NCI-H187 treated with DMSO at 0.1 percent for 48 hours (cell line): ENCODE measurements around the gene KCND2.

ENCODE experiments used
- DNase-seq: peaks from one replicate; lab custom pipeline; 2025; lab: John Stamatoyannopoulos, UW

Gene KCND2

DNA sequence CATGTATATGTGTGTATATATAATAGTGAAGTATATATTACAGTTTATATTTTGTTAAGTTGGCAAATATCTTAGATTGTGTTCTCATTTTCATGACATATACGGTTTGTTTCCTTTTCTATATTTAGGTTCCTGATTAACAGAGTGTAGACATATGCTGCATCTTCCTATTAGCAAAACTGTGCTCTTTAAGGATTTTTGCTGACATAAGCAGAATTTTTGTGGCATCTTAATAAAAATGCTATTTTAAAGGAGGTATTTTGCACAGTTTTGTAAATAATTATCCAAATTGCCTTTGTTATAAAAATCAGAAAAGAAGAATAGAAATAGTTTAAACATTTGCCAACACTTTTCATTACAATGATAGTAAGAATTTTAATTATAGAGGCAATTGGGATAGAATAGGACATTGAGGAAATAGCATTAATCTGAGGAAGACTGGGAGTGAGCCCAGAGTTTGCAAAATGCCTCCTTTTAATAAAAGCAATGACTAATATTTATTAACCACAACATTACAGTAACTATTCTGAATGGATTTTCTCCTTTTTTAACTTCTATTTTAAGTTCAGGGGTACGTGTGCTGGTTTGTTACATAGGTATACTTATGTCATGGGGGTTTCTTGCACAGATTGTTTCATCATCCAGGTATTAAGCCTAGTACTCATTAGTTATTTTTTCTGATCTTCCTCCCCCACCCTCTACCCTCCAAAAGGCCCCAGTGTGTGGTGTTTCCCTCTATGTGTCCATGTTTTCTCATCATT lies 38.2 kb downstream of the KCND2 start:
- no peak for DNase-seq

- no peak for DNase-seq
Observed at GRCh38 chr7:120320218-120320961, 47.4 kb downstream of the KCND2 start.

GRCh38 chr7:120327054-120327453 lies 54.1 kb downstream of the KCND2 start:
- DNase-seq: no peak

DNA sequence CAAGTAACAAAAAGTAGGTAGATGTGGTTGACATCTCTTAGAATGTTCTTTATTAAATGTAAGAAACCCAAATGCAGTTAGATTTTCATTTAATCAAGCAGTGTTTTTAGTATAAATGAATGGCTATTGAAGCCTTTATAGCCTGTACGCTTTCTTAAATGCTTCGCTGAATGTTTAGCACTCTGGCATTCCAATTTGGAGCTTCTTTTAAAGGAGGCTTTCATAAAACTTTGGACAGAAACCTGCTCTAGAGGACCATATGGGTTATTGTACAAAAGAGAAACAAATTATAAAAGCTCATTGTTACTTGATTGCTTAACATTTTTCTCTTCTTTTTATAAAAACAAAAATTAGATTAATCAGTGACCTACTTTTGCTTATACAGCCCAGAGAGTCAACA lies 59.5 kb downstream of the KCND2 start:
- no peak for DNase-seq

- DNase-seq: no peak
Observed at GRCh38 chr7:120334475-120334874, 61.5 kb downstream of the KCND2 start.

GRCh38 chr7:120337308-120337907 lies 64.4 kb downstream of the KCND2 start:
- no peak for DNase-seq

DNA sequence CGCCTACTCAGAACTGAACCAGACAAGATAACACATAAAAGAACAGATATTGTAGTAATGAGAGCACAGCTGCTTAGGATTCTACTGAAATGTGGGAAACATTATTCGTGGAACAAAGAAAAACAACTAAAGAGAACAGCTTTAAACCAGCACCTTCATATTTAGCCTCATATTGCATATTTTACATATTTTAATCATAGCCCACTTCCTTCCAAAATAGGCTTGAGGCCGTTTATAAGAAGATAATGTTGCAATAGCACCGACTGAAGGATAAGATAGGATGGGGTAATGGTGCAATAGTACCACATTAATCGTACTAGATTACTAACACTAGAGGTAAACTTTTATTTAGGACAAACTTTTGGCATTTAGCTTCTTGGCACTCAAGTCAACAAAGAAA lies 71.3 kb downstream of the KCND2 start:
- DNase-seq: no peak

GRCh38 chr7:120353171-120353570 lies 80.2 kb downstream of the KCND2 start:
- no peak for DNase-seq

DNA sequence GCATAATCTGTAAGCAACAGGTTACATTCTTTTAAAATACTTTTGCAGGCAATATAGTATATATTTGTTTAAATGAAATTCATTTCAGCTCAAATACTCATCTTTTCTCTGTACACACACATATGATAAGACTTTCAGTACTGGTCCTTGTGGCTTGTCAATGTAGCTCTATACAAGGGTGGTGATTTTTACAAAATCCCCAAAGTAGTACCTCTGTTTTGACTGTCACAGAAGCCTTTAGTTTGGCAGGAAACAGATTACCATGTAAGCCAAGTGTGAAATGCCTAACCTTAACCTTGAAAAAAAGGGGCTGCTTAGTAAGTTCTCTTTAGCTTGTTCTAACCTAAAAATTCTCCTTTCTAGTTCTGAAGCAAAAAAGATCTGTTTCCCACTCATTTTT lies 87.9 kb downstream of the KCND2 start:
- no peak for DNase-seq

DNA sequence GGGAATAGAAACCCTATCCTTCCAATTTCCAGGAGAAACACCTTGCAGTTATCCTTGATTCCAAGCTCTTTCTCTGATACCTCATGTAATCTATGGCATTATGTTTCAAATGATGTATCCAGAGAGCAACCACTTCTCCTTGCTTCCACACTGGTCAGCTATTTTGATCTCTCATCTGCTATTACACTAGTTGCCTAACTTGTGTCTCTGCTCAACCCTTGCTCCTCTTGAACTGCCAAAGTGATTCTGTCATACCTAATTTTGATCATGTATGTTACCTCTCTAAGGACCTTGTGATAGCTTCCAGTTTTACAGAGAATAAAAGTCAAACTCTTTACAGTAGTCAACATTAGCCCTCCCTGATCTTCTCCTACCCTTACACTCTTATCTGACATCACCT lies 90.4 kb downstream of the KCND2 start:
- no peak for DNase-seq

DNA sequence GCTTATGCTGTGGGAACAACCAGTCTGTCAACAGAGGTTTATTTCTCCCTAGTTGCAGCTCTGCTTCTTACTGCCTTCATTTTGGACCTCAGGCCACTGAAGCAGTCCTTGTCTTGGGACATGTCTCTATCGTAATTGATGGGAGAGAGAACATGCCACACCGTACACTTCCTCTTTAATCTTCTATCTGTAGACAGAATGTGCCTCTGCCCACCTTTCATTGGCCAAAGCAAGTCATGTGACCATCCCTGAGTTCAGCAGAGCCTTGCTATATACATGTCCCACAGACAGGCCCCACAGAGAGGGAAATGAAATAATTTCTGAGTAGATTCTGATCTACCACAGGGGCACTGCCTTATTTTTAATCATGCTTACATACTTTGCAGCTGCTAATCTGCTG lies 98.0 kb downstream of the KCND2 start:
- DNase-seq: no peak

DNA sequence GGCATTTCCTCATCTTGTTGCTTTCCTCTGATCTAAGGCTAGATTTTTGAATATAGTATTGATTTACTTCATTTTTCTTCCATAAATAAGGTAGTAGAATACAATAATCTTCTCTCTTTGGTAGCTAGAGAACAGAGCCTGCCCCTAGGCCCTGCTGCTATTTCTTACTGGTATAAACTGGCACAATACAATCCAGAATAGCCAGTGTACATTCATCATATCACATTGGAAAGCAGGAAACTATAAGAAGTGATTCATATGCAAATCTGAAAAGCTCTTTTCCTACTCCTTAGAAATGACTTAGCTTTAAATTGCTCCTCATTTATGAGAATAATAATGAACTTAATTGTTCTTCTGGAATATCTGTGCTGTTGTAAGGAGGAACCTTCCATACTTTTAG lies 100.2 kb downstream of the KCND2 start:
- no peak for DNase-seq

- no peak for DNase-seq
Observed at GRCh38 chr7:120394595-120394994, 121.6 kb downstream of the KCND2 start.

DNA sequence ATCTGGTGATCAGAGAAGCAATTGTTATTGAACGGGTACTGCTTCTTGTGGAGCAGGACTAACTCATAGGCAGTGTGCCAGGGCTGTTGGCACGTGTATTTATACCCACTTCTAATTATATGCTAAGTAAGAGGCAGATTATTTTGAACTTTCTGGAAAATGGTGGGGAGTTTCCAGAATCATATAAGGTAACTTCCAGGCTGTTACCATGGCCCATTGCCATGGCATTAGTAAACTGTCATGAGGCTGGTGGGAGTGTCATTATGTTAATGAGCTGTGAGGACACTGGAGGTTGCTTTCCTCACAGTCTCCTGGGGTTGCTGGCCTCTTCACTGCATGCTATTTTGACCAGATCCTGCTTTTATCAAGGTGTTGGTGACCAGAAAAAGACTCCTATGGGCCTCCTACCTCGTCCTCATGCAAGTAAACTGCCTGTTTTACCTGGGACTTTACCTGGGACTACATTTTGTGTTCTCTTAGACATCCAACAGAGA lies 122.6 kb downstream of the KCND2 start:
- no peak for DNase-seq

DNA sequence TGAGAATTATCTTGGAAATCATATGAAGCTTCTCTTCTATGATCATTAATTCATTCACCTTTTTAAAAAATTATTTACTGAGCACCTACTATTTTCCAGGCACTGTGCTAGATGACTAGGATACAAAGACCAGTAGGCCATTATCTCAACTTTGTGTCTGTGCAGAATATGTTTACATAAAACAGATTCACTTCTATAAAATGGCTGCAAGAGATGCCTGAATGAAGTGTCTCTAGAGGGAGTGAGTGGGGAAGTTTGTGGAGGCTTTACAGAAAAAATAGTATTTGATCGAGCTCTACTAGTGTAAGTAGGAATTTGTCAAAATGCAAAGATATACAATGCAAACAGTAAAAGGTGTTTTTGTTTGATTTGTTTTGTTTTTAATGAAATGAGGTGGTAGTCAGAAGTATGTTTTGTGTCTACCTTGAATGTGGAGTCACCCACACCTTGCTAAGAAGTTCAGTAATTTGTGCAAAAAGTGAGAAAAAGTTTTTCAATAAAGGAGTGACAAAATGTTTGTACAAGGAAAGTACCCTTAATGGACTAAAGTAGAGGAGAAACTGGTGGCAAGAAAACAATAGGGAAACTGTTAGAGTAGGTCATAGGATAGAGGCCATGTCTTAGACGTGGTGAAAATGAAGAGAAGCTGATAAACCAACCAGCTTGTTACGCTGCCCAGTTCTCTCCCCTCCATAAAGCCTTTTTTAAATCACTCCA lies 125.5 kb downstream of the KCND2 start:
- no peak for DNase-seq

DNA sequence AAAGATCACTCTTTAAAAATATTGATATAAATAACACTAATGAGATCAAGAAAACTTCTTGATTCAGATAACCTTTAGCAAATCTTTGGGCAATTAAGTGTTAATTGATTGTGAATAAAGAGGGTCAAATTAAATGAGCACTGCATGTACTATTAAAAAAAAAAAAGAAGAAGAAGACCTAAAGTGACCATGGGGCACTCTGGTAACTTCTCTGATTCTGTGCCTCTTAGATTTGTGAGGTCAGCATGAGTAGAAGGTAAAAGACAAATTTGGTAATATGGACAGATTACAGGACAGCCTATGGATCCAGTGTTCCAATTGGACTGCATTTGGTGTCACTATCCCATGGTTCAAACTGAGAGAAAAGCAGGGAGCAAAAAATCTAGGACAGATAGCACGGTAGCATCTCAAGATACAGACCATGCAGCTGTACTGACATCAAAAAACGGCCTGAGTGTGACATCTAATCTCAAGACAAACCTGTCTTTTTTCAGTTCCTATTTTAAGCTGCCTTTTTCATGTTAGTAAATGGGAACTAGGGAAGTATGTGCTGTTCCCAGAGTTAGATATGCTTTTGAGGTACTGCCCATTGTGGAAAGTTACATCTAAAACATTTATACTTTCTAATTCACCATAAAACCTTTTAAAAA lies 128.0 kb downstream of the KCND2 start:
- DNase-seq: no peak

- no peak for DNase-seq
Observed at GRCh38 chr7:120402079-120402767, 129.2 kb downstream of the KCND2 start.

GRCh38 chr7:120402801-120403200 lies 129.8 kb downstream of the KCND2 start:
- DNase-seq: no peak

GRCh38 chr7:120404042-120404441 lies 131.1 kb downstream of the KCND2 start:
- no peak for DNase-seq

GRCh38 chr7:120405652-120406051 lies 132.7 kb downstream of the KCND2 start:
- no peak for DNase-seq

- no peak for DNase-seq
Observed at GRCh38 chr7:120407010-120407409, 134.0 kb downstream of the KCND2 start.
